Measurements from ENCODE around the gene ZBBX.

GRCh38 chr3:167355446-167355845 is 24.7 kb downstream of the ZBBX start:
- no peak for TF ChIP-seq CTCF (IDR thresholded peaks at IDR 0.05)
- no peak for TF ChIP-seq POLR2A (IDR thresholded peaks at IDR 0.05)
